ENCODE data around the gene FBLN1. TPM values are rescaled to one million over a fixed set of nuclear protein-coding genes. Genes with fewer than 3 reads are reported as not detected.

Gene FBLN1
- total RNA-seq, 1 experiment from 2014 or later = 183 TPM

DNA sequence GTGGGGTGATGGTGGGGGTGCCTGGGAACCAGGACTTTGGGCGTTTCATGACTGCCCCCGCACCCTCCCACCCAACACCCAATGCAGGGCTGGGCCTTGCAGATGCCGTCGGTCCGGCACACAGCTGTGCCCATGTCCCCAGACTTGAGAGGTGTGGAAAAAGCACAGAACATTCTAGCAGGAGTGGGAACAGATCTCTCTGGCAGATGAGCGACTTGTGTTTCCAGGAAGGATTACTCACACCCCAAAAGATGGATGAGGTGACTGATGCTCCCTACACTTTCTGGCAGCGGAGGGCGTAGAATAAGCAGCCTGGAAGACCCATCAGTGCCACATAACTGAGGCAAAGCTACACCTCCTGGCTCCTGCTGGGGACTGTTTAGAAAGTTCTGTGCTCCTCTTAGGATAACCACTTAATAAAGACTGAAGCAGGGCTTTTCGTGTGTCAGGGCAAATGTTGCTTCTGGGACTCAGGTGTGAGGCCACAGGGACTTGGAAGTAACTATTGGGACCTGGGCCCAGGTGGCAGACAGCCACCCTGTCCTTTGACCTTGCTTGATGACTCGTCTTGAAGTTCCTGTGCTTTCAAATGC lies 24.2 kb downstream of the FBLN1 start:
- ChIA-PET POLR2A (no interaction called here), CTCF (interaction anchor here (0.6 kb wide), 1 partner anchor 31 kb away, joined by 4 read pairs; no protein-coding TSS in a partner anchor)
- peaks cover 43% of the 10 kb centered on the region for H3K36me3 Mint-ChIP-seq
- DNase-seq (ENCODE audit: low spot score) = no peak
- no peaks in the 10 kb centered on the region for H3K9me3 Mint-ChIP-seq
- no peak for ATAC-seq
- H3K27ac Mint-ChIP-seq = no peak overlapping the region
- H3K4me3 Mint-ChIP-seq = no peak overlapping the region
- H3K4me1 Mint-ChIP-seq = no peaks in the 10 kb centered on the region
- no peaks in the 10 kb centered on the region for H3K27me3 Mint-ChIP-seq (ENCODE audit: low read depth)
- TF ChIP-seq, protein P1, sequence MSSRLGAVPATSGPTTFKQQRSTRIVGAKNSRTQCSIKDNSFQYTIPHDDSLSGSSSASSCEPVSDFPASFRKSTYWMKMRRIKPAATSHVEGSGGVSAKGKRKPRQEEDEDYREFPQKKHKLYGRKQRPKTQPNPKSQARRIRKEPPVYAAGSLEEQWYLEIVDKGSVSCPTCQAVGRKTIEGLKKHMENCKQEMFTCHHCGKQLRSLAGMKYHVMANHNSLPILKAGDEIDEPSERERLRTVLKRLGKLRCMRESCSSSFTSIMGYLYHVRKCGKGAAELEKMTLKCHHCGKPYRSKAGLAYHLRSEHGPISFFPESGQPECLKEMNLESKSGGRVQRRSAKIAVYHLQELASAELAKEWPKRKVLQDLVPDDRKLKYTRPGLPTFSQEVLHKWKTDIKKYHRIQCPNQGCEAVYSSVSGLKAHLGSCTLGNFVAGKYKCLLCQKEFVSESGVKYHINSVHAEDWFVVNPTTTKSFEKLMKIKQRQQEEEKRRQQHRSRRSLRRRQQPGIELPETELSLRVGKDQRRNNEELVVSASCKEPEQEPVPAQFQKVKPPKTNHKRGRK (CRISPR knock-in tag; IDR thresholded peaks at IDR 0.05; ENCODE audit: borderline replicate concordance) = no peak
- TF ChIP-seq, protein P2, sequence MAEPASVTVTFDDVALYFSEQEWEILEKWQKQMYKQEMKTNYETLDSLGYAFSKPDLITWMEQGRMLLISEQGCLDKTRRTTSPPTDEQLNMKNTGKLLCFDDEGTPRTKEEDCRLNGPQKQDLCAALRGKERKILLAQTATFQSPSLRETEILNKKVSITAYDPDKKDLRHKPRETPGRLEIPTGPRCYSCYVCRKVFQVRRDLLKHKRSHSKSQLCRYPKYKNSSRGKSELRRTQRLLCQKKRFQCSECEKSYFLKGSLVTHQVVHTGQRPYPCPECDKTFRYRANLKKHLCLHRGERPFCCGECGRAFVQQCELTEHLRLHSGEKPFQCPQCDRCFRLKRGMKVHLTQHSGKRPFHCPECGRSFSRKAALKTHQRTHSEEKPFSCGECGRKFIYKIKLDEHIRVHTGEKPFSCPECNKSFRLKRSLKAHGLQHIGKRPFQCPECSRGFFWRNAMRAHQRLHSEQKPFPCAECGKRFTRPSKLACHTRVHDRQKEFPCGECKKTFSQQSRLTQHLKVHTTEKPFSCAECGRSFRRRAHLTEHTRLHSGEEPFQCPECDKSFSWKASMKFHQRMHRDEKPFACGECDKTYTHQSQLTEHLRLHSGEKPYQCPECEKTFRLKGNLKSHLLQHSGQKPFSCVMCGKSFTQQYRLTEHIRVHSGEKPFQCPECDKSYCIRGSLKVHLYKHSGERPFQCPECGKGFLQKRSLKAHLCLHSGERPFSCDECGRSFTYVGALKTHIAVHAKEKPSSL (CRISPR knock-in tag; conservative IDR thresholded peaks at IDR 0.05) = no peak
- TF ChIP-seq, protein P3, sequence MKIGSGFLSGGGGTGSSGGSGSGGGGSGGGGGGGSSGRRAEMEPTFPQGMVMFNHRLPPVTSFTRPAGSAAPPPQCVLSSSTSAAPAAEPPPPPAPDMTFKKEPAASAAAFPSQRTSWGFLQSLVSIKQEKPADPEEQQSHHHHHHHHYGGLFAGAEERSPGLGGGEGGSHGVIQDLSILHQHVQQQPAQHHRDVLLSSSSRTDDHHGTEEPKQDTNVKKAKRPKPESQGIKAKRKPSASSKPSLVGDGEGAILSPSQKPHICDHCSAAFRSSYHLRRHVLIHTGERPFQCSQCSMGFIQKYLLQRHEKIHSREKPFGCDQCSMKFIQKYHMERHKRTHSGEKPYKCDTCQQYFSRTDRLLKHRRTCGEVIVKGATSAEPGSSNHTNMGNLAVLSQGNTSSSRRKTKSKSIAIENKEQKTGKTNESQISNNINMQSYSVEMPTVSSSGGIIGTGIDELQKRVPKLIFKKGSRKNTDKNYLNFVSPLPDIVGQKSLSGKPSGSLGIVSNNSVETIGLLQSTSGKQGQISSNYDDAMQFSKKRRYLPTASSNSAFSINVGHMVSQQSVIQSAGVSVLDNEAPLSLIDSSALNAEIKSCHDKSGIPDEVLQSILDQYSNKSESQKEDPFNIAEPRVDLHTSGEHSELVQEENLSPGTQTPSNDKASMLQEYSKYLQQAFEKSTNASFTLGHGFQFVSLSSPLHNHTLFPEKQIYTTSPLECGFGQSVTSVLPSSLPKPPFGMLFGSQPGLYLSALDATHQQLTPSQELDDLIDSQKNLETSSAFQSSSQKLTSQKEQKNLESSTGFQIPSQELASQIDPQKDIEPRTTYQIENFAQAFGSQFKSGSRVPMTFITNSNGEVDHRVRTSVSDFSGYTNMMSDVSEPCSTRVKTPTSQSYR (CRISPR knock-in tag; IDR thresholded peaks at IDR 0.05) = no peak
- TF ChIP-seq ZNF219 (CRISPR knock-in tag; IDR thresholded peaks at IDR 0.05; ENCODE audit: borderline replicate concordance) (no peak), SMAD3 (CRISPR knock-in tag; IDR thresholded peaks at IDR 0.05; ENCODE audit: borderline replicate concordance) (no peak), ETV6 (CRISPR knock-in tag; IDR thresholded peaks at IDR 0.05) (no peak), ZNF138 (CRISPR knock-in tag; conservative IDR thresholded peaks at IDR 0.05) (no peak), ZNF416 (CRISPR knock-in tag; IDR thresholded peaks at IDR 0.05) (no peak), ZNF121 (CRISPR knock-in tag; IDR thresholded peaks at IDR 0.05) (no peak), CREM (CRISPR knock-in tag; IDR thresholded peaks at IDR 0.05) (no peak), ELF4 (CRISPR knock-in tag; IDR thresholded peaks at IDR 0.05; ENCODE audit: low read depth) (no peak)
- TF ChIP-seq, protein P4, sequence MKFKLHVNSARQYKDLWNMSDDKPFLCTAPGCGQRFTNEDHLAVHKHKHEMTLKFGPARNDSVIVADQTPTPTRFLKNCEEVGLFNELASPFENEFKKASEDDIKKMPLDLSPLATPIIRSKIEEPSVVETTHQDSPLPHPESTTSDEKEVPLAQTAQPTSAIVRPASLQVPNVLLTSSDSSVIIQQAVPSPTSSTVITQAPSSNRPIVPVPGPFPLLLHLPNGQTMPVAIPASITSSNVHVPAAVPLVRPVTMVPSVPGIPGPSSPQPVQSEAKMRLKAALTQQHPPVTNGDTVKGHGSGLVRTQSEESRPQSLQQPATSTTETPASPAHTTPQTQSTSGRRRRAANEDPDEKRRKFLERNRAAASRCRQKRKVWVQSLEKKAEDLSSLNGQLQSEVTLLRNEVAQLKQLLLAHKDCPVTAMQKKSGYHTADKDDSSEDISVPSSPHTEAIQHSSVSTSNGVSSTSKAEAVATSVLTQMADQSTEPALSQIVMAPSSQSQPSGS (CRISPR knock-in tag; IDR thresholded peaks at IDR 0.05; ENCODE audit: borderline replicate concordance, low read depth) = no peak
- TF ChIP-seq, protein P5, sequence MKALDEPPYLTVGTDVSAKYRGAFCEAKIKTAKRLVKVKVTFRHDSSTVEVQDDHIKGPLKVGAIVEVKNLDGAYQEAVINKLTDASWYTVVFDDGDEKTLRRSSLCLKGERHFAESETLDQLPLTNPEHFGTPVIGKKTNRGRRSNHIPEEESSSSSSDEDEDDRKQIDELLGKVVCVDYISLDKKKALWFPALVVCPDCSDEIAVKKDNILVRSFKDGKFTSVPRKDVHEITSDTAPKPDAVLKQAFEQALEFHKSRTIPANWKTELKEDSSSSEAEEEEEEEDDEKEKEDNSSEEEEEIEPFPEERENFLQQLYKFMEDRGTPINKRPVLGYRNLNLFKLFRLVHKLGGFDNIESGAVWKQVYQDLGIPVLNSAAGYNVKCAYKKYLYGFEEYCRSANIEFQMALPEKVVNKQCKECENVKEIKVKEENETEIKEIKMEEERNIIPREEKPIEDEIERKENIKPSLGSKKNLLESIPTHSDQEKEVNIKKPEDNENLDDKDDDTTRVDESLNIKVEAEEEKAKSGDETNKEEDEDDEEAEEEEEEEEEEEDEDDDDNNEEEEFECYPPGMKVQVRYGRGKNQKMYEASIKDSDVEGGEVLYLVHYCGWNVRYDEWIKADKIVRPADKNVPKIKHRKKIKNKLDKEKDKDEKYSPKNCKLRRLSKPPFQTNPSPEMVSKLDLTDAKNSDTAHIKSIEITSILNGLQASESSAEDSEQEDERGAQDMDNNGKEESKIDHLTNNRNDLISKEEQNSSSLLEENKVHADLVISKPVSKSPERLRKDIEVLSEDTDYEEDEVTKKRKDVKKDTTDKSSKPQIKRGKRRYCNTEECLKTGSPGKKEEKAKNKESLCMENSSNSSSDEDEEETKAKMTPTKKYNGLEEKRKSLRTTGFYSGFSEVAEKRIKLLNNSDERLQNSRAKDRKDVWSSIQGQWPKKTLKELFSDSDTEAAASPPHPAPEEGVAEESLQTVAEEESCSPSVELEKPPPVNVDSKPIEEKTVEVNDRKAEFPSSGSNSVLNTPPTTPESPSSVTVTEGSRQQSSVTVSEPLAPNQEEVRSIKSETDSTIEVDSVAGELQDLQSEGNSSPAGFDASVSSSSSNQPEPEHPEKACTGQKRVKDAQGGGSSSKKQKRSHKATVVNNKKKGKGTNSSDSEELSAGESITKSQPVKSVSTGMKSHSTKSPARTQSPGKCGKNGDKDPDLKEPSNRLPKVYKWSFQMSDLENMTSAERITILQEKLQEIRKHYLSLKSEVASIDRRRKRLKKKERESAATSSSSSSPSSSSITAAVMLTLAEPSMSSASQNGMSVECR (CRISPR knock-in tag; IDR thresholded peaks at IDR 0.05; ENCODE audit: borderline replicate concordance) = no peak
- TF ChIP-seq, protein P6, sequence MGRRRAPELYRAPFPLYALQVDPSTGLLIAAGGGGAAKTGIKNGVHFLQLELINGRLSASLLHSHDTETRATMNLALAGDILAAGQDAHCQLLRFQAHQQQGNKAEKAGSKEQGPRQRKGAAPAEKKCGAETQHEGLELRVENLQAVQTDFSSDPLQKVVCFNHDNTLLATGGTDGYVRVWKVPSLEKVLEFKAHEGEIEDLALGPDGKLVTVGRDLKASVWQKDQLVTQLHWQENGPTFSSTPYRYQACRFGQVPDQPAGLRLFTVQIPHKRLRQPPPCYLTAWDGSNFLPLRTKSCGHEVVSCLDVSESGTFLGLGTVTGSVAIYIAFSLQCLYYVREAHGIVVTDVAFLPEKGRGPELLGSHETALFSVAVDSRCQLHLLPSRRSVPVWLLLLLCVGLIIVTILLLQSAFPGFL (CRISPR knock-in tag; IDR thresholded peaks at IDR 0.05; ENCODE audit: borderline replicate concordance) = no peak
- TF ChIP-seq, protein P7, sequence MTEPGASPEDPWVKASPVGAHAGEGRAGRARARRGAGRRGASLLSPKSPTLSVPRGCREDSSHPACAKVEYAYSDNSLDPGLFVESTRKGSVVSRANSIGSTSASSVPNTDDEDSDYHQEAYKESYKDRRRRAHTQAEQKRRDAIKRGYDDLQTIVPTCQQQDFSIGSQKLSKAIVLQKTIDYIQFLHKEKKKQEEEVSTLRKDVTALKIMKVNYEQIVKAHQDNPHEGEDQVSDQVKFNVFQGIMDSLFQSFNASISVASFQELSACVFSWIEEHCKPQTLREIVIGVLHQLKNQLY (CRISPR knock-in tag; IDR thresholded peaks at IDR 0.05) = no peak
- TF ChIP-seq, protein P8, sequence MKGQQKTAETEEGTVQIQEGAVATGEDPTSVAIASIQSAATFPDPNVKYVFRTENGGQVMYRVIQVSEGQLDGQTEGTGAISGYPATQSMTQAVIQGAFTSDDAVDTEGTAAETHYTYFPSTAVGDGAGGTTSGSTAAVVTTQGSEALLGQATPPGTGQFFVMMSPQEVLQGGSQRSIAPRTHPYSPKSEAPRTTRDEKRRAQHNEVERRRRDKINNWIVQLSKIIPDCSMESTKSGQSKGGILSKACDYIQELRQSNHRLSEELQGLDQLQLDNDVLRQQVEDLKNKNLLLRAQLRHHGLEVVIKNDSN (CRISPR knock-in tag; IDR thresholded peaks at IDR 0.05) = no peak
- TF ChIP-seq, protein P9, sequence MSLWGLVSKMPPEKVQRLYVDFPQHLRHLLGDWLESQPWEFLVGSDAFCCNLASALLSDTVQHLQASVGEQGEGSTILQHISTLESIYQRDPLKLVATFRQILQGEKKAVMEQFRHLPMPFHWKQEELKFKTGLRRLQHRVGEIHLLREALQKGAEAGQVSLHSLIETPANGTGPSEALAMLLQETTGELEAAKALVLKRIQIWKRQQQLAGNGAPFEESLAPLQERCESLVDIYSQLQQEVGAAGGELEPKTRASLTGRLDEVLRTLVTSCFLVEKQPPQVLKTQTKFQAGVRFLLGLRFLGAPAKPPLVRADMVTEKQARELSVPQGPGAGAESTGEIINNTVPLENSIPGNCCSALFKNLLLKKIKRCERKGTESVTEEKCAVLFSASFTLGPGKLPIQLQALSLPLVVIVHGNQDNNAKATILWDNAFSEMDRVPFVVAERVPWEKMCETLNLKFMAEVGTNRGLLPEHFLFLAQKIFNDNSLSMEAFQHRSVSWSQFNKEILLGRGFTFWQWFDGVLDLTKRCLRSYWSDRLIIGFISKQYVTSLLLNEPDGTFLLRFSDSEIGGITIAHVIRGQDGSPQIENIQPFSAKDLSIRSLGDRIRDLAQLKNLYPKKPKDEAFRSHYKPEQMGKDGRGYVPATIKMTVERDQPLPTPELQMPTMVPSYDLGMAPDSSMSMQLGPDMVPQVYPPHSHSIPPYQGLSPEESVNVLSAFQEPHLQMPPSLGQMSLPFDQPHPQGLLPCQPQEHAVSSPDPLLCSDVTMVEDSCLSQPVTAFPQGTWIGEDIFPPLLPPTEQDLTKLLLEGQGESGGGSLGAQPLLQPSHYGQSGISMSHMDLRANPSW (CRISPR knock-in tag; conservative IDR thresholded peaks at IDR 0.05; ENCODE audit: low read depth) = no peak
